ENCODE results near the gene PEX3.

Gene PEX3

GRCh38 chr6:143539734-143540133 lies 89.1 kb downstream of the PEX3 start:
- DNase-seq, result peak; percentile 23

- DNase-seq, result no peak
Observed at GRCh38 chr6:143540192-143540591, 89.6 kb downstream of the PEX3 start.
